OCI-LY1 (cell line): ENCODE measurements around the gene USP28.

Experiments
- H2AFZ ChIP-seq: fragments of 200-600 bp; sonication (generic), shearing (Covaris generic); 2 replicates; pipeline ENCODE4 v1.6.0; 2014; ENCODE audit warnings: antibody characterized with exemption, mild to moderate bottlenecking, low read length
- H3F3A ChIP-seq: fragments of 200-600 bp; sonication (generic), shearing (Covaris generic); 2 replicates; pipeline ENCODE4 v1.6.0; 2014; ENCODE audit warnings: mild to moderate bottlenecking, antibody characterized with exemption, low read length, moderate library complexity; ENCODE audit not compliant: insufficient read depth
- H3K27ac ChIP-seq: fragments of 200-600 bp; sonication (generic); 2 replicates; pipeline ENCODE4 v1.5.1; 2014; ENCODE audit warnings: low read length, mixed run types, mild to moderate bottlenecking, low read depth; ENCODE audit not compliant: poor library complexity, severe bottlenecking
- H3K27me3 ChIP-seq: fragments of 200-600 bp; sonication (generic); 2 replicates; pipeline ENCODE4 v1.6.0; 2014; ENCODE audit warnings: antibody characterized with exemption, mild to moderate bottlenecking, low read length, moderate library complexity; ENCODE audit not compliant: insufficient read depth
- H3K36me3 ChIP-seq: fragments of 200-600 bp; sonication (generic); 2 replicates; pipeline ENCODE4 v1.6.1; 2014; ENCODE audit warnings: mild to moderate bottlenecking, antibody characterized with exemption, low read length, moderate library complexity, mixed read lengths; ENCODE audit not compliant: insufficient read depth
- H3K4me1 ChIP-seq: fragments of 200-600 bp; sonication (generic); 2 replicates; pipeline ENCODE4 v1.5.1; 2014; ENCODE audit warnings: mild to moderate bottlenecking, low read length, moderate library complexity; ENCODE audit not compliant: insufficient read depth, severe bottlenecking
- H3K4me2 ChIP-seq: fragments of 200-600 bp; sonication (generic), shearing (Covaris generic); 2 replicates; pipeline ENCODE4 v1.6.1; 2014; ENCODE audit warnings: low read length
- H3K4me3 ChIP-seq: fragments of 200-600 bp; sonication (generic); 2 replicates; pipeline ENCODE4 v1.5.1; 2014; ENCODE audit warnings: low read length, low read depth, mild to moderate bottlenecking, mixed read lengths; ENCODE audit not compliant: poor library complexity, severe bottlenecking
- H3K79me2 ChIP-seq: fragments of 200-600 bp; shearing (Covaris generic); 2 replicates; pipeline ENCODE4 v1.6.1; 2016; ENCODE audit warnings: mixed run types, low read length, mixed read lengths; ENCODE audit not compliant: insufficient read depth
- H3K9ac ChIP-seq: fragments of 200-600 bp; sonication (generic), shearing (Covaris generic); 2 replicates; pipeline ENCODE4 v1.6.1; 2014; ENCODE audit warnings: mild to moderate bottlenecking, low read length, mixed read lengths
- H3K9me2 ChIP-seq: fragments of 200-600 bp; sonication (generic), shearing (Covaris generic); 2 replicates; pipeline ENCODE4 v1.6.1; 2014; ENCODE audit warnings: low read depth, mild to moderate bottlenecking, low read length, mixed read lengths
- H3K9me3 ChIP-seq: fragments of 200-600 bp; shearing (Covaris generic); 2 replicates; pipeline ENCODE4 v1.6.1; 2014; ENCODE audit warnings: low read length, mixed read lengths
- H4K20me1 ChIP-seq: fragments of 200-600 bp; sonication (generic), shearing (Covaris generic); 2 replicates; pipeline ENCODE4 v1.6.0; 2016; ENCODE audit warnings: mild to moderate bottlenecking, low read length; ENCODE audit not compliant: insufficient read depth
- CTCF ChIP-seq: fragments of 200-600 bp; sonication (generic), shearing (Covaris generic); IDR thresholded peaks from 2 replicates; pipeline ENCODE4 v1.5.1; 2017; ENCODE audit warnings: mild to moderate bottlenecking, antibody characterized with exemption, low read length, moderate library complexity, mixed read lengths
- EZH2 ChIP-seq: fragments of 200-600 bp; sonication (generic), shearing (Covaris generic); IDR thresholded peaks from 2 replicates; pipeline ENCODE4 v1.8.0; 2017; ENCODE audit warnings: borderline replicate concordance, mixed run types, mild to moderate bottlenecking, antibody characterized with exemption, low read length, moderate library complexity, mixed read lengths

USP28 gene

GRCh38 chr11:113871336-113871735 is 4.0 kb downstream of the USP28 start:
- no peak for TF ChIP-seq EZH2
- TF ChIP-seq CTCF = no peak
- H3K4me2 ChIP-seq = no peak overlapping the region
- no peaks in the 10 kb centered on the region for H4K20me1 ChIP-seq

GRCh38 chr11:113867843-113868503 is 7.4 kb downstream of the USP28 start:
- Histone ChIP-seq H3K79me2 (0 out of 2 replicates have a peak, but pooled peaks cover 7% of the 10 kb centered on the region), H3K9me3 (no peaks in the 10 kb centered on the region), H3K9ac (no peak overlapping the region), H3K27ac (no peak overlapping the region), H2AFZ (no peak overlapping the region), H3K9me2 (no peaks in the 10 kb centered on the region), H3K4me3 (no peak overlapping the region), H3K4me2 (no peak overlapping the region), H3K27me3 (no peaks in the 10 kb centered on the region), H3K36me3 (peaks cover 5% of the 10 kb centered on the region), H3F3A (no peaks in the 10 kb centered on the region), H3K4me1 (peaks cover 5% of the 10 kb centered on the region), H4K20me1 (no peaks in the 10 kb centered on the region)
- TF ChIP-seq CTCF (no peak), EZH2 (no peak)

More at GRCh38 chr11:113871336-113871735, 4.0 kb downstream of the USP28 start:
- H3K36me3 ChIP-seq = peaks cover 5% of the 10 kb centered on the region
- no peaks in the 10 kb centered on the region for H3K9me2 ChIP-seq
- peaks cover 23% of the 10 kb centered on the region for H3K4me1 ChIP-seq
- 0 out of 2 replicates have a peak, but pooled peaks cover 4% of the 10 kb centered on the region for H3K79me2 ChIP-seq
- no peaks in the 10 kb centered on the region for H3K9me3 ChIP-seq
- H3K9ac ChIP-seq = no peak overlapping the region
- no peak overlapping the region for H3K4me3 ChIP-seq
- no peak overlapping the region for H3K27ac ChIP-seq
- no peaks in the 10 kb centered on the region for H3K27me3 ChIP-seq
- H2AFZ ChIP-seq = no peak overlapping the region
- no peaks in the 10 kb centered on the region for H3F3A ChIP-seq

- no peak overlapping the region for H2AFZ ChIP-seq
- H3F3A ChIP-seq = no peaks in the 10 kb centered on the region
- 0 out of 2 replicates have a peak, but pooled peaks cover 12% of the 10 kb centered on the region for H3K79me2 ChIP-seq
- H3K36me3 ChIP-seq = peaks cover 5% of the 10 kb centered on the region; the same call in 1 of the 2 replicates
- peaks cover 7% of the 10 kb centered on the region for H3K4me1 ChIP-seq
- H3K27me3 ChIP-seq = no peaks in the 10 kb centered on the region
- no peaks in the 10 kb centered on the region for H3K9me2 ChIP-seq
- no peak overlapping the region for H3K4me2 ChIP-seq
- no peak overlapping the region for H3K4me3 ChIP-seq
- no peaks in the 10 kb centered on the region for H4K20me1 ChIP-seq
- H3K9ac ChIP-seq = no peak overlapping the region
- H3K27ac ChIP-seq = no peak overlapping the region
- TF ChIP-seq EZH2 (no peak), CTCF (no peak)
- no peaks in the 10 kb centered on the region for H3K9me3 ChIP-seq
Observed at GRCh38 chr11:113865873-113866272, 9.5 kb downstream of the USP28 start.
